ENCODE results near the gene ORMDL1. TPM values are rescaled to one million over a fixed set of nuclear protein-coding genes. Genes with fewer than 3 reads are reported as not detected.

The ORMDL1 gene, protein sequence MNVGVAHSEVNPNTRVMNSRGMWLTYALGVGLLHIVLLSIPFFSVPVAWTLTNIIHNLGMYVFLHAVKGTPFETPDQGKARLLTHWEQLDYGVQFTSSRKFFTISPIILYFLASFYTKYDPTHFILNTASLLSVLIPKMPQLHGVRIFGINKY
- 29.8 and 32.1 TPM in 2 replicates for total RNA-seq

GRCh38 chr2:189783927-189784867, at the start of gene ORMDL1, which contains the start of gene PMS1:
Gene ORMDL1 (minus strand): TSS chr2:189784339. CDS start chr2:189782595, 1,744 bp downstream.
Gene PMS1 (plus strand): TSS chr2:189784450. CDS start chr2:189791810, 7,360 bp downstream.

GRCh38 chr2:189762551-189763298, 21.4 kb downstream of the ORMDL1 start, which contains the start of gene OSGEPL1:
Gene OSGEPL1 (minus strand): TSS chr2:189762792. CDS start chr2:189761640, 1,152 bp downstream.

Other genes starting within 250 kb of the ORMDL1 start
- 0.39 and 0.73 TPM in 2 replicates for gene SLC40A1, start 203.6 kb downstream of the ORMDL1 start, total RNA-seq
- gene ASNSD1, start 122.9 kb downstream of the ORMDL1 start, total RNA-seq = 48.9 and 57.3 TPM in 2 replicates
- gene ANKAR, start 109.7 kb downstream of the ORMDL1 start, total RNA-seq = 7.4 and 9.9 TPM in 2 replicates
- gene OSGEPL1, start 21.5 kb downstream of the ORMDL1 start, total RNA-seq = 11.4 and 13.7 TPM in 2 replicates
- 21.7 and 22.9 TPM in 2 replicates for gene PMS1, start 111 bp upstream of the ORMDL1 start, total RNA-seq

Data from subcutaneous preadipocyte (primary cell).